ENCODE results near the gene SHANK1. TPM values are rescaled to one million over a fixed set of nuclear protein-coding genes. Genes with fewer than 3 reads are reported as not detected.

Gene SHANK1
- total and polyA plus RNA-seq, 4 donors, result 0.06 to 0.28 (median 0.17) TPM; not detected in 1

DNA sequence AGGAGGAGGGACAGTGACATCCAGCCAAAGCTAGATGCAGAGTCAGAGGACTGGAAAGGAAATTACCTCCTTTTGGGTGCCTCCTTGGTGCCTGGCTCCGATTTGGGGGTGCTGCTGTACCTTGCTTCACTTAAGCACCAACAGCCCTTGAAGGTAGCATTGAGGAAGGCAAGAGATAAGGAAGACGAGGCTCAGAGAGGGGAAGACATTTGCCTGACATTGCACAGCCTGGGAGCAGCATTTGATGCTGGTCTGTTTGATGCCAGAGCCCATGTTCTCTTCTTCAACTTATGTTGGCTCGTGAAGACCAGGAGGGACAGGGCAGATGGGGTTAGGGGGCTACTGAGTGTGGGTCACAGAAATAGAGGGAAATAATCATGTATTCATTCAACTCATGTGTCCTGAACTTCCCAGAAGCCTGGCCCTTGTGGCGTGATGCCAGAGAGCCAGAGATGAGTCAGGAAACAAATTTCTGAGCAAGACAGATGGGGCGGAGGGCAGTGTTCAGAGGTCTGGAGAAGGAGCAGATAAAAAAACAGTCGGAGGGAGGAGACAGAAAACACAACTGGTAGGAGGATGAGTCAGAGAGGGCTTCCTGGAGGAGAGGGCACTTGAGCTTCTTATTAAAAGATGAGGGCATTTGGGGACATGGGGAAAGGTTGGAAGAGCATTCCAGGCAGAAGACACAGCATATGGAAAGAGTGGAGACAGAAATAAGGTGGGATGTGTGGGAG, 73.4 kb downstream of the SHANK1 start:
- Histone ChIP-seq H3K36me3 (ENCODE audit: control insufficient read depth in 4 of 4, insufficient read depth in 3 of 4, low read depth in 1 of 4, low read length in 3 of 4) (no peaks in the 10 kb centered on the region), H3K4me1 (ENCODE audit: control insufficient read depth in 4 of 4, insufficient read depth in 4 of 4, low read length in 3 of 4) (no peaks in the 10 kb centered on the region), H3K4me3 (ENCODE audit: low read depth in 1 of 3, low read length in 3 of 3) (no peak overlapping the region), H3K9ac (ENCODE audit: low read depth in 1 of 2, low read length in 2 of 2) (no peak overlapping the region), H3K9me3 (ENCODE audit: control insufficient read depth in 4 of 4, low read length in 3 of 4) (no peaks in the 10 kb centered on the region), H3K27me3 (ENCODE audit: control insufficient read depth in 4 of 4, insufficient read depth in 4 of 4, low read length in 3 of 4) (peaks cover 0 to 4% (median 2%) of the 10 kb centered on the region in 4 donors), H3K27ac (ENCODE audit: low read depth in 1 of 2, low read length in 2 of 2) (no peak overlapping the region)
- 44% methylated on average over 6 of the region's 6 CpGs for WGBS
- TF ChIP-seq EGR1 (IDR thresholded peaks at IDR 0.05; ENCODE audit: low read depth in 2 of 2) (no peak), NR2F2 (IDR thresholded peaks at IDR 0.05) (no peak), RXRA (IDR thresholded peaks at IDR 0.05) (no peak), ZBTB33 (IDR thresholded peaks at IDR 0.05) (no peak), MAX (IDR thresholded peaks at IDR 0.05) (no peak), RAD21 (IDR thresholded peaks at IDR 0.05) (no peak), REST (IDR thresholded peaks at IDR 0.05) (no peak), TAF1 (conservative IDR thresholded peaks at IDR 0.05) (no peak), HNF4G (IDR thresholded peaks at IDR 0.05) (no peak), HNF4A (conservative IDR thresholded peaks at IDR 0.05) (no peak), YY1 (IDR thresholded peaks at IDR 0.05) (no peak)
- TF ChIP-seq, protein P1, sequence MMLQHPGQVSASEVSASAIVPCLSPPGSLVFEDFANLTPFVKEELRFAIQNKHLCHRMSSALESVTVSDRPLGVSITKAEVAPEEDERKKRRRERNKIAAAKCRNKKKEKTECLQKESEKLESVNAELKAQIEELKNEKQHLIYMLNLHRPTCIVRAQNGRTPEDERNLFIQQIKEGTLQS (IDR thresholded peaks at IDR 0.05), result no peak
- no peak for DNase-seq (ENCODE audit: low spot score)

GRCh38 chr19:50645107-50645506, 74.5 kb downstream of the SHANK1 start:
- no peak for DNase-seq (ENCODE audit: low spot score)
- no peak overlapping the region for H3K9ac ChIP-seq (ENCODE audit: low read depth in 1 of 2, low read length in 2 of 2)
- no peaks in the 10 kb centered on the region for H3K4me1 ChIP-seq (ENCODE audit: control insufficient read depth in 4 of 4, insufficient read depth in 4 of 4, low read length in 3 of 4)
- WGBS, result 66% methylated on average over 6 of the region's 6 CpGs
- H3K36me3 ChIP-seq (ENCODE audit: control insufficient read depth in 4 of 4, insufficient read depth in 3 of 4, low read depth in 1 of 4, low read length in 3 of 4), result no peaks in the 10 kb centered on the region
- H3K27me3 ChIP-seq (ENCODE audit: control insufficient read depth in 4 of 4, insufficient read depth in 4 of 4, low read length in 3 of 4), result peaks cover 0 to 4% (median 2%) of the 10 kb centered on the region in 4 donors
- H3K27ac ChIP-seq (ENCODE audit: low read depth in 1 of 2, low read length in 2 of 2), result no peak overlapping the region
- H3K4me3 ChIP-seq (ENCODE audit: low read depth in 1 of 3, low read length in 3 of 3), result no peak overlapping the region
- no peaks in the 10 kb centered on the region for H3K9me3 ChIP-seq (ENCODE audit: control insufficient read depth in 4 of 4, low read length in 3 of 4)
- no peak for TF ChIP-seq YY1 (IDR thresholded peaks at IDR 0.05)
- no peak for TF ChIP-seq HNF4A (conservative IDR thresholded peaks at IDR 0.05)
- TF ChIP-seq RAD21 (IDR thresholded peaks at IDR 0.05), result no peak
- no peak for TF ChIP-seq ZBTB33 (IDR thresholded peaks at IDR 0.05)
- TF ChIP-seq SP1 (IDR thresholded peaks at IDR 0.05), result no peak
- TF ChIP-seq MAX (IDR thresholded peaks at IDR 0.05), result no peak
- no peak for TF ChIP-seq HNF4G (IDR thresholded peaks at IDR 0.05)
- TF ChIP-seq, protein P1 (IDR thresholded peaks at IDR 0.05), result no peak
- no peak for TF ChIP-seq EGR1 (IDR thresholded peaks at IDR 0.05; ENCODE audit: low read depth in 2 of 2)
- TF ChIP-seq JUND (IDR thresholded peaks at IDR 0.05), result no peak
- TF ChIP-seq FOXA1 (IDR thresholded peaks at IDR 0.05), result no peak
- no peak for TF ChIP-seq CTCF (IDR thresholded peaks at IDR 0.05; ENCODE audit: low read depth, low read length, missing input control)
- no peak for TF ChIP-seq TAF1 (conservative IDR thresholded peaks at IDR 0.05)
- TF ChIP-seq NR2F2 (IDR thresholded peaks at IDR 0.05), result no peak

Data from liver (tissue), 9 donors.